A549 (cell line): Measurements from ENCODE around the gene DMPK. TPM values are rescaled to one million over a fixed set of nuclear protein-coding genes. Genes with fewer than 3 reads are reported as not detected.

Experiments
- ATAC-seq, 2 experiments: fragments of 200-7000 bp in 1 of 2; fragments of >200 bp in 1 of 2; cut with Nextera tagmentation in 1 of 2; cut with Tn5 transposase in 1 of 2; 3 replicates each; pipeline versions ENCODE4 v1.8.0 to v1.9.1; 2018 to 2020; ENCODE audit warnings: mild to moderate bottlenecking in 1 of 2, moderate library complexity in 1 of 2
- CTCF ChIA-PET: fragments of 300-600 bp; sonication (Branson Sonifier 250); formaldehyde crosslinking; extraction: SDS; loops from one replicate; lab custom pipeline; 2021; ENCODE audit warnings: antibody characterized with exemption, inconsistent platforms; lab: Yijun Ruan, JAX
- POLR2A ChIA-PET: fragments of 350-600 bp; formaldehyde crosslinking; extraction: SDS; loops from one replicate; lab custom pipeline; 2021; ENCODE audit warnings: antibody characterized with exemption, inconsistent platforms; lab: Yijun Ruan, JAX
- DNase-seq, 2 experiments: peaks; one replicate each; pipeline versions ENCODE4 v3.0.0 to v3.0.0-alpha.2; 2011 to 2016; ENCODE audit warnings: low read depth in 1 of 2, low spot score in 1 of 2
- FAIRE-seq: peaks from 2 replicates; lab custom pipeline; 2011; peaks lifted over from hg19 to GRCh38; lab: Jason Lieb, UNC
- H3K27ac ChIP-seq, 2 experiments: fragments of >200 bp; sonication (Bioruptor Twin); formaldehyde crosslinking; 3 replicates each; pipeline ENCODE4 v1.5.1; 2016 to 2017
- H3K4me1 ChIP-seq: fragments of >200 bp; sonication (Bioruptor Twin); formaldehyde crosslinking; 3 replicates; pipeline ENCODE4 v1.6.1; 2016
- H3K4me2 ChIP-seq: fragments of >200 bp; sonication (Bioruptor Twin); formaldehyde crosslinking; 3 replicates; pipeline ENCODE4 v1.6.1; 2016
- H3K4me3 ChIP-seq: fragments of >200 bp; sonication (Bioruptor Twin); formaldehyde crosslinking; 3 replicates; pipeline ENCODE4 v1.5.1; 2016
- H3K9me3 ChIP-seq: fragments of >200 bp; sonication (Bioruptor Twin); formaldehyde crosslinking; 3 replicates; pipeline ENCODE4 v1.6.1; 2016
- BHLHE40 ChIP-seq: IDR thresholded peaks from 2 replicates; pipeline ENCODE4 v1.6.1; 2012; ENCODE audit warnings: low read depth, low read length, inconsistent platforms
- CHD2 ChIP-seq: fragments of 150-350 bp; IDR thresholded peaks from 2 replicates; pipeline ENCODE4 v1.6.1; 2014; ENCODE audit warnings: low read length; ENCODE audit not compliant: partially characterized antibody
- CHD4 ChIP-seq: fragments of 200-600 bp; sonication (generic); IDR thresholded peaks from 2 replicates; pipeline ENCODE4 v1.6.1; 2016; ENCODE audit warnings: antibody characterized with exemption, mild to moderate bottlenecking, borderline replicate concordance
- E2F6 ChIP-seq: IDR thresholded peaks from 2 replicates; pipeline ENCODE4 v1.6.1; 2012; ENCODE audit warnings: low read depth, borderline replicate concordance
- EHF ChIP-seq: fragments of 250-450 bp; sonication (Bioruptor Pico); IDR thresholded peaks from 2 replicates; pipeline ENCODE4 v1.5.0; 2020; ENCODE audit warnings: mild to moderate bottlenecking
- ELK1 ChIP-seq: fragments of 150-350 bp; IDR thresholded peaks from 2 replicates; pipeline ENCODE4 v1.6.1; 2014; ENCODE audit warnings: low read depth, mild to moderate bottlenecking, low read length
- EP300 ChIP-seq, 2 experiments: fragments of >200 bp; sonication (Bioruptor Twin); formaldehyde crosslinking; IDR thresholded peaks; 2 replicates in 1 of 2; 3 replicates in 1 of 2; pipeline ENCODE4 v1.6.1; 2016 to 2017
- ESRRA ChIP-seq: fragments of 150-350 bp; IDR thresholded peaks from 2 replicates; pipeline ENCODE4 v1.6.1; 2014; ENCODE audit warnings: mild to moderate bottlenecking, low read length, borderline replicate concordance
- FOSB ChIP-seq: fragments of 250-450 bp; sonication (Bioruptor Pico); IDR thresholded peaks from 2 replicates; pipeline ENCODE4 v1.5.0; 2020; ENCODE audit warnings: mild to moderate bottlenecking, moderate library complexity
- GATA3 ChIP-seq: IDR thresholded peaks from 2 replicates; pipeline ENCODE4 v1.6.1; 2012; ENCODE audit warnings: borderline replicate concordance
- HDAC2 ChIP-seq: fragments of 200-600 bp; sonication (generic); IDR thresholded peaks from 2 replicates; pipeline ENCODE4 v1.6.1; 2016
- HES2 ChIP-seq: fragments of >200 bp; sonication (Bioruptor Twin); formaldehyde crosslinking; IDR thresholded peaks from 2 replicates; pipeline ENCODE4 v1.6.1; 2016
- HEYL ChIP-seq: fragments of 250-450 bp; sonication (Bioruptor Pico); IDR thresholded peaks from 2 replicates; pipeline ENCODE4 v1.8.0; 2021; ENCODE audit warnings: mild to moderate bottlenecking, moderate library complexity
- HMGXB4 ChIP-seq: fragments of 250-450 bp; sonication (Bioruptor Pico); IDR thresholded peaks from 2 replicates; pipeline ENCODE4 v1.5.0; 2021; ENCODE audit warnings: mild to moderate bottlenecking, moderate library complexity, borderline replicate concordance
- HOXA7 ChIP-seq: fragments of 250-450 bp; sonication (Bioruptor Pico); IDR thresholded peaks from 2 replicates; pipeline ENCODE4 v1.5.0; 2020; ENCODE audit warnings: mild to moderate bottlenecking, moderate library complexity
- HOXB5 ChIP-seq: fragments of 250-450 bp; sonication (Bioruptor Pico); IDR thresholded peaks from 2 replicates; pipeline ENCODE4 v1.5.0; 2020; ENCODE audit warnings: mild to moderate bottlenecking, moderate library complexity
- JUNB ChIP-seq: fragments of >200 bp; sonication (Bioruptor Twin); formaldehyde crosslinking; IDR thresholded peaks from 2 replicates; pipeline ENCODE4 v1.6.1; 2016
- KDM5A ChIP-seq: fragments of 200-600 bp; sonication (generic); IDR thresholded peaks from 2 replicates; pipeline ENCODE4 v1.6.1; 2016; ENCODE audit warnings: antibody characterized with exemption, mild to moderate bottlenecking
- MAX ChIP-seq: IDR thresholded peaks from 2 replicates; pipeline ENCODE4 v1.6.1; 2012
- MAZ ChIP-seq: fragments of 150-350 bp; IDR thresholded peaks from 2 replicates; pipeline ENCODE4 v1.6.1; 2014; ENCODE audit warnings: antibody characterized with exemption, low read depth, low read length, borderline replicate concordance
- POLR2A ChIP-seq: IDR thresholded peaks from 2 replicates; pipeline ENCODE4 v1.6.1; 2012; ENCODE audit warnings: mild to moderate bottlenecking, low read length
- RCOR1 ChIP-seq: fragments of 150-350 bp; IDR thresholded peaks from 2 replicates; pipeline ENCODE4 v1.6.1; 2014; ENCODE audit warnings: antibody characterized with exemption, low read length, low read depth
- RNF2 ChIP-seq: fragments of 200-600 bp; sonication (generic); IDR thresholded peaks from 2 replicates; pipeline ENCODE4 v1.6.1; 2016; ENCODE audit warnings: low read depth, mild to moderate bottlenecking, antibody characterized with exemption, moderate library complexity, borderline replicate concordance
- USF2 ChIP-seq: fragments of 450-650 bp; IDR thresholded peaks from 2 replicates; pipeline ENCODE4 v1.6.1; 2014; ENCODE audit warnings: antibody characterized with exemption
- ZFP36 ChIP-seq: fragments of 450-650 bp; IDR thresholded peaks from 2 replicates; pipeline ENCODE4 v1.6.1; 2014; ENCODE audit warnings: borderline replicate concordance; ENCODE audit not compliant: partially characterized antibody
- ZNF302 ChIP-seq: fragments of 250-450 bp; sonication (Bioruptor Pico); IDR thresholded peaks from 2 replicates; pipeline ENCODE4 v1.9.0; 2021; ENCODE audit warnings: inconsistent platforms, mild to moderate bottlenecking, moderate library complexity
- WGBS: methylation state at CpG from one replicate; pipeline ENCODE4 v1.1.6; 2017; ENCODE audit errors: missing lambda C conversion rate; 5-methylcytosine and 5-hydroxymethylcytosine counted together
- polyA plus RNA-seq, 4 experiments: library from polyadenylated mRNA; depleted of rRNA in 3 of 4; stranded (reverse); fragments of >200 nt; fragmentation: RNase III in 1 of 4; extraction: RNeasy Plus Mini Kit Qiagen cat#74134 plus additional on column Dnase treatment in 1 of 4; gene quantifications; 2 replicates in 3 of 4; 3 replicates in 1 of 4; pipeline ENCODE4 v1.2.3, GENCODE V29; 2011 to 2017

Gene DMPK
- polyA plus RNA-seq, 2 of the 4 experiments (the other 2 are of a cell fraction), result 21.6 to 56.6 TPM

- DNase-seq, result no peak
- H3K27ac ChIP-seq, result no peak overlapping the region
- ChIA-PET CTCF (interaction anchor here (1.1 to 74.3 kb wide), 9 partner anchors 8 to 89 kb away, joined by 3 to 2204 read pairs (median 6); partner anchors contain the start of genes DMPK, DMWD, QPCTL and RSPH6A), POLR2A (no interaction called here)
- WGBS, result 86% methylated on average over 14 of the region's 15 CpGs
- no peak overlapping the region for H3K4me2 ChIP-seq
- H3K4me1 ChIP-seq, result peaks cover 13% of the 10 kb centered on the region
- no peak for TF ChIP-seq CHD2
- TF ChIP-seq HMGXB4 (CRISPR knock-in tag), result no peak
- no peak for TF ChIP-seq EP300 (IDR thresholded peaks at IDR 0.05)
- TF ChIP-seq JUNB, result no peak
- TF ChIP-seq USF2, result no peak
- TF ChIP-seq ZFP36, result no peak
- TF ChIP-seq ZNF302 (CRISPR knock-in tag), result no peak
- no peak for TF ChIP-seq EHF
- TF ChIP-seq CHD4, result no peak
- TF ChIP-seq E2F6, result no peak
- TF ChIP-seq RNF2, result no peak
- TF ChIP-seq HEYL (CRISPR knock-in tag), result no peak
- TF ChIP-seq HDAC2, result no peak
- TF ChIP-seq KDM5A, result no peak
- no peak for TF ChIP-seq MAX
- H3K9me3 ChIP-seq, result no peaks in the 10 kb centered on the region
- FAIRE-seq, result no peak
- H3K4me3 ChIP-seq, result no peak overlapping the region
- ATAC-seq, result no peak
Observed at GRCh38 chr19:45762870-45763631, 19.2 kb downstream of the DMPK start.

GRCh38 chr19:45761714-45762113, 20.6 kb downstream of the DMPK start:
- no peaks in the 10 kb centered on the region for H3K9me3 ChIP-seq
- ChIA-PET POLR2A (interaction anchor here (1.2 kb wide), 1 partner anchor 69 kb away, joined by 3 read pairs; the partner anchor contains the start of gene QPCTL), CTCF (interaction anchor here (1.8 to 74.3 kb wide), 5 partner anchors 6 to 69 kb away, joined by 6 to 2204 read pairs (median 96); partner anchors contain the start of genes DMPK, DMWD, QPCTL and RSPH6A)
- DNase-seq, result no peak
- H3K4me3 ChIP-seq, result no peak overlapping the region
- 82% methylated on average over 17 of the region's 17 CpGs for WGBS
- H3K4me2 ChIP-seq, result no peak overlapping the region
- peaks cover 8% of the 10 kb centered on the region for H3K4me1 ChIP-seq
- H3K27ac ChIP-seq, result no peak overlapping the region
- FAIRE-seq, result no peak
- ATAC-seq, result no peak
- no peak for TF ChIP-seq POLR2A
- no peak for TF ChIP-seq HEYL (CRISPR knock-in tag)
- no peak for TF ChIP-seq GATA3
- no peak for TF ChIP-seq BHLHE40
- no peak for TF ChIP-seq ZNF302 (CRISPR knock-in tag)
- TF ChIP-seq RCOR1, result no peak
- TF ChIP-seq HOXB5, result no peak
- TF ChIP-seq ESRRA, result no peak
- no peak for TF ChIP-seq JUNB
- TF ChIP-seq FOSB, result no peak
- no peak for TF ChIP-seq HMGXB4 (CRISPR knock-in tag)
- no peak for TF ChIP-seq EP300 (IDR thresholded peaks at IDR 0.05)
- no peak for TF ChIP-seq HOXA7 (CRISPR knock-in tag)
- no peak for TF ChIP-seq MAZ
- no peak for TF ChIP-seq HES2
- TF ChIP-seq ELK1, result no peak
- TF ChIP-seq CHD4, result no peak
- TF ChIP-seq CHD2, result no peak
